ENCODE measurements around the gene SLC1A5. TPM values are rescaled to one million over a fixed set of nuclear protein-coding genes. Genes with fewer than 3 reads are reported as not detected.
"Not testable (repeated sequence)": the region's sequence is repeated elsewhere in the genome, so short reads cannot be mapped to it uniquely, and the experiment has no call there.

The SLC1A5 gene
- polyA plus RNA-seq, 1 of the 3 experiments (the other 2 are of a cell fraction), result 80.4 TPM

DNA sequence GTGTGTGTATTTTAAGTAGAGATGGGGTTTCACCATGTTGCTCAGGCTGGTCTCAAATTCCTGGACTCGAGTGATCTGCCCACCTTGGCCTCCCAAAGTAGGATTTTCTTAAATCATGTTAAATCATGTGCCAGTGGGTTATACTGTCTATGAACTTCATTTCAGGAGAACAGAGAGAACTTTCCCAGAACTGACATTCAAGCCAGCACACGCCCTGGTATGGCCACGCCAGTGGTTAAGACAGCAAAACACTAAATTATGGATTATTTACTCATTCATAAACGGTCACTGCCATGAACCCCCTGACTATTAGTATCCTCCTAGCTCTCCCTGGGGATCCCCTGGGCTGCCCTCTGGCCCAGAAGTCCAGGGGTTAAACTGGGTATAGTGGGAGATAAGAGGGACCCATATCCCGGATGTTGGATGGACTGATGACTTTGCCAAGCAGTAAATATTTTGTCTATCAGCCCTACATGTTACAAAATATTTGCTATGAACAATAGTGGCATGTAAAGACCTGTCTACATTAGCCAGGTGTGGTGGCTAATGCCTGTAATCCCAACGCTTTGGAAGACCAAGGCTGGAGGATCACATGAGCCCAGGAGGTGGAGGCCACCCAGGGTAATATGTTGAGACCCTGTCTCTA lies 26.0 kb downstream of the SLC1A5 start:
- H3K4me1 ChIP-seq (ENCODE audit: control insufficient read depth in 1 of 2, insufficient read depth in 2 of 2, low read depth in 1 of 2, low read length in 1 of 2), result no peaks in the 10 kb centered on the region
- H3K9me2 ChIP-seq, result no peaks in the 10 kb centered on the region
- no peak overlapping the region for H3K4me2 ChIP-seq
- H3K79me2 ChIP-seq (ENCODE audit: insufficient read depth), result no peaks in the 10 kb centered on the region
- TF ChIP-seq NRF1 (IDR thresholded peaks at IDR 0.05; ENCODE audit: low read depth, low read length) (no peak), RAD21 (IDR thresholded peaks at IDR 0.05; ENCODE audit: low read length) (no peak), CTCF (IDR thresholded peaks at IDR 0.05) (no peak), EP300 (IDR thresholded peaks at IDR 0.05; ENCODE audit: borderline replicate concordance in 1 of 2, low read depth in 1 of 2, low read length in 1 of 2) (no peak), TCF12 (IDR thresholded peaks at IDR 0.05) (no peak), TEAD4 (IDR thresholded peaks at IDR 0.05; ENCODE audit: borderline replicate concordance, insufficient read depth) (no peak), NFIC (IDR thresholded peaks at IDR 0.05; ENCODE audit: borderline replicate concordance) (no peak)
- TF ChIP-seq, protein P1, sequence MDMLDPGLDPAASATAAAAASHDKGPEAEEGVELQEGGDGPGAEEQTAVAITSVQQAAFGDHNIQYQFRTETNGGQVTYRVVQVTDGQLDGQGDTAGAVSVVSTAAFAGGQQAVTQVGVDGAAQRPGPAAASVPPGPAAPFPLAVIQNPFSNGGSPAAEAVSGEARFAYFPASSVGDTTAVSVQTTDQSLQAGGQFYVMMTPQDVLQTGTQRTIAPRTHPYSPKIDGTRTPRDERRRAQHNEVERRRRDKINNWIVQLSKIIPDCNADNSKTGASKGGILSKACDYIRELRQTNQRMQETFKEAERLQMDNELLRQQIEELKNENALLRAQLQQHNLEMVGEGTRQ (IDR thresholded peaks at IDR 0.05; ENCODE audit: borderline replicate concordance, low read depth, low read length), result no peak
- TF ChIP-seq, protein P2, sequence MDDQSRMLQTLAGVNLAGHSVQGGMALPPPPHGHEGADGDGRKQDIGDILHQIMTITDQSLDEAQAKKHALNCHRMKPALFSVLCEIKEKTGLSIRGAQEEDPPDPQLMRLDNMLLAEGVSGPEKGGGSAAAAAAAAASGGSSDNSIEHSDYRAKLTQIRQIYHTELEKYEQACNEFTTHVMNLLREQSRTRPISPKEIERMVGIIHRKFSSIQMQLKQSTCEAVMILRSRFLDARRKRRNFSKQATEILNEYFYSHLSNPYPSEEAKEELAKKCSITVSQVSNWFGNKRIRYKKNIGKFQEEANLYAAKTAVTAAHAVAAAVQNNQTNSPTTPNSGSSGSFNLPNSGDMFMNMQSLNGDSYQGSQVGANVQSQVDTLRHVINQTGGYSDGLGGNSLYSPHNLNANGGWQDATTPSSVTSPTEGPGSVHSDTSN (IDR thresholded peaks at IDR 0.05), result no peak
- no peak overlapping the region for H2AFZ ChIP-seq (ENCODE audit: low read depth)
- no peak overlapping the region for H3K27ac ChIP-seq (ENCODE audit: low read depth in 2 of 2, low read length in 1 of 2)
- ChIA-PET POLR2A (no interaction called here), CTCF (interaction anchor here (1.0 to 2.5 kb wide), 2 partner anchors 33 to 78 kb away, joined by 3 to 10 read pairs; no protein-coding TSS in a partner anchor)
- 80% methylated on average over 6 of the region's 6 CpGs for whole genome bisulfite sequencing (ENCODE audit: low lambda C conversion rate)
- H3F3A ChIP-seq (replicated peaks; ENCODE audit: insufficient read depth), result peaks cover 7% of the 10 kb centered on the region
- H3K4me3 ChIP-seq (ENCODE audit: low read depth in 2 of 2, low read length in 1 of 2), result no peak overlapping the region
- no peak for DNase-seq
- H3K27me3 ChIP-seq (ENCODE audit: insufficient read depth), result no peaks in the 10 kb centered on the region
- no peak overlapping the region for H3K9ac ChIP-seq
- peaks cover 2 to 5% of the 10 kb centered on the region in 2 experiments for H3K36me3 ChIP-seq (replicated peaks in 1 of 2; ENCODE audit: control insufficient read depth in 1 of 2, insufficient read depth in 2 of 2, low read length in 1 of 2)
- no peaks in the 10 kb centered on the region for H3K9me3 ChIP-seq
- H4K20me1 ChIP-seq (ENCODE audit: insufficient read depth), result no peaks in the 10 kb centered on the region

GRCh38 chr19:46761418-46761831 lies 27.0 kb downstream of the SLC1A5 start:
- no peak overlapping the region for H3K27ac ChIP-seq (ENCODE audit: low read depth in 2 of 2, low read length in 1 of 2)
- POLR2A ChIA-PET, result no interaction called here

GRCh38 chr19:46760897-46761296 lies 27.5 kb downstream of the SLC1A5 start:
- not testable (repeated sequence) for H3K9ac ChIP-seq
- H3K27ac ChIP-seq (ENCODE audit: low read depth in 2 of 2, low read length in 1 of 2), result peak overlapping the region in 1 of 2 experiments; percentile 27; a peak in 1 of 4 replicates
- CTCF ChIA-PET, result interaction anchor here (2.5 kb wide), 1 partner anchor 80 kb away, joined by 10 read pairs; no protein-coding TSS in a partner anchor

More at GRCh38 chr19:46761418-46761831, 27.0 kb downstream of the SLC1A5 start:
- CTCF ChIA-PET, result interaction anchor here (1.0 to 2.5 kb wide), 2 partner anchors 32 to 79 kb away, joined by 3 to 10 read pairs; no protein-coding TSS in a partner anchor
- Histone ChIP-seq H3K27me3 (ENCODE audit: insufficient read depth) (no peaks in the 10 kb centered on the region), H3K4me2 (no peak overlapping the region), H3K79me2 (ENCODE audit: insufficient read depth) (no peaks in the 10 kb centered on the region), H3K9me3 (no peaks in the 10 kb centered on the region), H3K9ac (no peak overlapping the region), H4K20me1 (ENCODE audit: insufficient read depth) (no peaks in the 10 kb centered on the region), H3K9me2 (no peaks in the 10 kb centered on the region), H3F3A (replicated peaks; ENCODE audit: insufficient read depth) (peaks cover 7% of the 10 kb centered on the region), H3K4me1 (ENCODE audit: control insufficient read depth in 1 of 2, insufficient read depth in 2 of 2, low read depth in 1 of 2, low read length in 1 of 2) (no peaks in the 10 kb centered on the region), H2AFZ (ENCODE audit: low read depth) (no peak overlapping the region), H3K36me3 (replicated peaks in 1 of 2; ENCODE audit: control insufficient read depth in 1 of 2, insufficient read depth in 2 of 2, low read length in 1 of 2) (peaks cover 2 to 5% of the 10 kb centered on the region in 2 experiments), H3K4me3 (ENCODE audit: low read depth in 2 of 2, low read length in 1 of 2) (no peak overlapping the region)
- 87% methylated on average over 5 of the region's 5 CpGs for WGBS (ENCODE audit: low lambda C conversion rate)
- no peak for DNase-seq
- no peak for TF ChIP-seq FOSL2 (IDR thresholded peaks at IDR 0.05; ENCODE audit: borderline replicate concordance, low read depth)
- no peak for TF ChIP-seq GATA2 (CRISPR knock-in tag; IDR thresholded peaks at IDR 0.05)
- TF ChIP-seq RAD21 (IDR thresholded peaks at IDR 0.05; ENCODE audit: low read length), result no peak
- TF ChIP-seq YY1 (IDR thresholded peaks at IDR 0.05; ENCODE audit: low read depth), result no peak
- no peak for TF ChIP-seq RCOR1 (IDR thresholded peaks at IDR 0.05; ENCODE audit: low read length)
- no peak for TF ChIP-seq TCF12 (IDR thresholded peaks at IDR 0.05)

More at GRCh38 chr19:46760897-46761296, 27.5 kb downstream of the SLC1A5 start:
- H3K4me1 ChIP-seq (ENCODE audit: control insufficient read depth in 1 of 2, insufficient read depth in 2 of 2, low read depth in 1 of 2, low read length in 1 of 2); H3K9me2 ChIP-seq; H3K4me2 ChIP-seq; H4K20me1 ChIP-seq (ENCODE audit: insufficient read depth); DNase-seq; H3F3A ChIP-seq (replicated peaks; ENCODE audit: insufficient read depth); POLR2A ChIA-PET; H3K79me2 ChIP-seq (ENCODE audit: insufficient read depth); H3K27me3 ChIP-seq (ENCODE audit: insufficient read depth); H3K4me3 ChIP-seq (ENCODE audit: low read depth in 2 of 2, low read length in 1 of 2); H3K36me3 ChIP-seq (replicated peaks in 1 of 2; ENCODE audit: control insufficient read depth in 1 of 2, insufficient read depth in 2 of 2, low read length in 1 of 2); H3K9me3 ChIP-seq; H2AFZ ChIP-seq (ENCODE audit: low read depth): not testable (repeated sequence)
- 90% methylated on average over 4 of the region's 4 CpGs for WGBS (ENCODE audit: low lambda C conversion rate)

Measured in SK-N-SH (cell line).